ENCODE results near the gene CACNA2D4. TPM values are rescaled to one million over a fixed set of nuclear protein-coding genes. Genes with fewer than 3 reads are reported as not detected.

CACNA2D4 gene
- polyA plus RNA-seq, 3 donors, result 17.8 to 87.7 (median 22.1) TPM

DNA sequence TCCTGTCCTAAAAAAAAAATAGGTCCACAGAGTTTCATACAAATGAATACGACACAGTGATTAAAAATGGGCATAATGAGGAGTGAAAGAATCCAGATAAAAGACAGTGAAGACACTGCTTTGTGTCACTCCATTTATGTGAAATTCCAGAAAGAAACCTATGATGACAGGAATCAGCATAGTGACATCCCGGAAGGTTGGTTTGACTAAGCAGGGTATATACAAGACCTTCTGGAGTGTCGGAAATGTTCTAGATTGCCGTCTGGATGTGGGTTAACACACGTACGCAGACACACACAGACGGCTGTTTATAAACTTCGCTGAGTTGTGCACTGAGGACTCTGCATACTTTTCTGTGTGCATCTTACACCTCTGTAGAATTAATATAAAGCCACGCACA is 13.2 kb upstream of the CACNA2D4 start:
- peaks cover 26% of the 10 kb centered on the region for H3K4me1 Mint-ChIP-seq
- intact Hi-C loops (cut with micrococcal nuclease), result no loop called here
- peak overlapping the region in 1 of 7 donors; percentile 34 for H3K27ac Mint-ChIP-seq
- H3K27me3 Mint-ChIP-seq (ENCODE audit: low read depth in 3 of 3), result peaks cover 0 to 12% (median 6%) of the 10 kb centered on the region in 3 donors
- TF ChIP-seq, protein P1, sequence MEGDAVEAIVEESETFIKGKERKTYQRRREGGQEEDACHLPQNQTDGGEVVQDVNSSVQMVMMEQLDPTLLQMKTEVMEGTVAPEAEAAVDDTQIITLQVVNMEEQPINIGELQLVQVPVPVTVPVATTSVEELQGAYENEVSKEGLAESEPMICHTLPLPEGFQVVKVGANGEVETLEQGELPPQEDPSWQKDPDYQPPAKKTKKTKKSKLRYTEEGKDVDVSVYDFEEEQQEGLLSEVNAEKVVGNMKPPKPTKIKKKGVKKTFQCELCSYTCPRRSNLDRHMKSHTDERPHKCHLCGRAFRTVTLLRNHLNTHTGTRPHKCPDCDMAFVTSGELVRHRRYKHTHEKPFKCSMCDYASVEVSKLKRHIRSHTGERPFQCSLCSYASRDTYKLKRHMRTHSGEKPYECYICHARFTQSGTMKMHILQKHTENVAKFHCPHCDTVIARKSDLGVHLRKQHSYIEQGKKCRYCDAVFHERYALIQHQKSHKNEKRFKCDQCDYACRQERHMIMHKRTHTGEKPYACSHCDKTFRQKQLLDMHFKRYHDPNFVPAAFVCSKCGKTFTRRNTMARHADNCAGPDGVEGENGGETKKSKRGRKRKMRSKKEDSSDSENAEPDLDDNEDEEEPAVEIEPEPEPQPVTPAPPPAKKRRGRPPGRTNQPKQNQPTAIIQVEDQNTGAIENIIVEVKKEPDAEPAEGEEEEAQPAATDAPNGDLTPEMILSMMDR (IDR thresholded peaks at IDR 0.05), result no peak
- no peaks in the 10 kb centered on the region for H3K36me3 Mint-ChIP-seq
- Histone ChIP-seq H3K4me2 (replicated peaks; ENCODE audit: extremely low read depth, low read length, poor library complexity, severe bottlenecking) (no peak overlapping the region), H3K27me3 (ENCODE audit: control insufficient read depth in 2 of 2, insufficient read depth in 2 of 2, low read length in 2 of 2) (no peaks in the 10 kb centered on the region), H3K9me3 (replicated peaks in 1 of 2; ENCODE audit: control insufficient read depth in 1 of 2, insufficient read depth in 1 of 2, low read length in 2 of 2) (no peaks in the 10 kb centered on the region), H2AFZ (ENCODE audit: insufficient read depth, low read depth, low read length, poor library complexity, severe bottlenecking) (no peak overlapping the region), H3K9ac (ENCODE audit: insufficient read depth, low read length, poor library complexity, severe bottlenecking) (no peak overlapping the region), H3K4me1 (ENCODE audit: control insufficient read depth in 1 of 2, insufficient read depth in 2 of 2, low read length in 2 of 2) (peaks cover 15 to 27% of the 10 kb centered on the region in 2 donors), H3K4me3 (replicated peaks in 1 of 3; ENCODE audit: low read depth in 2 of 3, low read length in 3 of 3) (no peak overlapping the region), H3K27ac (ENCODE audit: low read depth in 1 of 2, low read length in 2 of 2) (no peak overlapping the region), H4K20me1 (ENCODE audit: insufficient read depth, low read length) (no peaks in the 10 kb centered on the region), H3K36me3 (replicated peaks in 1 of 2; ENCODE audit: control insufficient read depth in 1 of 2, insufficient read depth in 2 of 2, low read length in 2 of 2) (no peaks in the 10 kb centered on the region), H3K79me2 (ENCODE audit: insufficient read depth, low read length) (no peaks in the 10 kb centered on the region)
- H3K9me3 Mint-ChIP-seq, result peaks cover 0 to 4% (median 0%) of the 10 kb centered on the region in 7 donors
- 95% methylated on average over 2 of the region's 9 CpGs for WGBS (ENCODE audit: insufficient coverage)
- H3K4me3 Mint-ChIP-seq, result peak overlapping the region in 1 of 2 donors; percentile 66
- DNase-seq, result no peak

DNA sequence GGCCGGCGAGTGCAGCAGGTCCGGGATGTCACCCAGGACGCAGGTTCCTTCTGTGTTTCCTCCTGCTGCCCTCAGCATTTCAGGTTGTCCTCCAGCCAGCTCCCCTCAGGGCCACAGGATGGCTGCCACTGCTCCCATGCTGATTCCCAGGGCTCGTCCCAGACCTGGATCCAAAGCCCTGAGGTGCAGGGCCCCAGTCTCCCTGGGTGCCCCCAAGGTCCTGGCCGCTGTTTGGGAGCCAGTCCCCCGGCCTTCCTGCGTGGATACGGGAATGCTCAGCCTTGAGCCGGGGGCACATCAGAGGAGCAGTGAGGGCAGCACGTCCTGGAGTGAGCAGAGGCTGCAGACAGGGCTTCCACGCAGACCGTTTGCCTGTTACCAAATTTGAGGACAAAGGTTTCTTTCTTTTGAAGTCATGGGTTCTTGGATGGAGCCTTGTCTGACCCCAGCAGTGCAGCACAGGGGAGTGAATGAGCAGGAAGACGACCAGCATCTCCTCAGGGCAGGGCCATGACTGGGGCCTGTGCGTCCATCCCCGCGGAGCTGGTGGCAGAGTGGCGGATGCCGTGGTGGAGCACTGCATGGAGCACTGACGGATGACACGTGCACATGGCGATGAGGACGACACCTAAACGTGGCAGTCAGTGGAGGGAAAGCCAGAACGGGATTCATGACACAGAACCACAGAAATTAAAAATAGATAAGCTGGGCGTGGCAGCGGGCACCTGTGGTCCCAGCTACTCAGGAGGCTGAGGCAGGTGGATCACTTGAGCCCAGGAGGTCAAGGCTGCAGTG is 12.5 kb upstream of the CACNA2D4 start:
- TF ChIP-seq, protein P1 (IDR thresholded peaks at IDR 0.05), result no peak
- Histone ChIP-seq H3K9me3 (replicated peaks in 1 of 2; ENCODE audit: control insufficient read depth in 1 of 2, insufficient read depth in 1 of 2, low read length in 2 of 2) (no peaks in the 10 kb centered on the region), H3K9ac (ENCODE audit: insufficient read depth, low read length, poor library complexity, severe bottlenecking) (no peak overlapping the region), H3K27ac (ENCODE audit: low read depth in 1 of 2, low read length in 2 of 2) (no peak overlapping the region), H3K4me2 (replicated peaks; ENCODE audit: extremely low read depth, low read length, poor library complexity, severe bottlenecking) (no peak overlapping the region), H3K79me2 (ENCODE audit: insufficient read depth, low read length) (no peaks in the 10 kb centered on the region), H3K27me3 (ENCODE audit: control insufficient read depth in 2 of 2, insufficient read depth in 2 of 2, low read length in 2 of 2) (no peaks in the 10 kb centered on the region), H3K36me3 (replicated peaks in 1 of 2; ENCODE audit: control insufficient read depth in 1 of 2, insufficient read depth in 2 of 2, low read length in 2 of 2) (no peaks in the 10 kb centered on the region), H3K4me3 (replicated peaks in 1 of 3; ENCODE audit: low read depth in 2 of 3, low read length in 3 of 3) (no peak overlapping the region), H2AFZ (ENCODE audit: insufficient read depth, low read depth, low read length, poor library complexity, severe bottlenecking) (peak overlapping the region; percentile 51), H3K4me1 (ENCODE audit: control insufficient read depth in 1 of 2, insufficient read depth in 2 of 2, low read length in 2 of 2) (peaks cover 15 to 27% of the 10 kb centered on the region in 2 donors), H4K20me1 (ENCODE audit: insufficient read depth, low read length) (no peaks in the 10 kb centered on the region)
- Mint-ChIP-seq H3K4me3 (no peak overlapping the region), H3K36me3 (no peaks in the 10 kb centered on the region), H3K27ac (peak overlapping the region in 1 of 7 donors; percentile 60), H3K4me1 (peaks cover 26% of the 10 kb centered on the region), H3K9me3 (peaks cover 0 to 4% (median 0%) of the 10 kb centered on the region in 7 donors), H3K27me3 (ENCODE audit: low read depth in 3 of 3) (peaks cover 0 to 11% (median 7%) of the 10 kb centered on the region in 3 donors)
- intact Hi-C loops (cut with micrococcal nuclease), result no loop called here
- 88% methylated on average over 25 of the region's 27 CpGs for WGBS (ENCODE audit: insufficient coverage)
- DNase-seq, result peak in 1 of 3 donors; percentile 2
